ENCODE data around the gene C19orf85. TPM values are rescaled to one million over a fixed set of nuclear protein-coding genes. Genes with fewer than 3 reads are reported as not detected.
A peak's percentile ranks its signal among the peaks of the same experiment; 100 is the strongest.

The C19orf85 gene
- total and polyA plus RNA-seq, 12 donors = not detected

DNA sequence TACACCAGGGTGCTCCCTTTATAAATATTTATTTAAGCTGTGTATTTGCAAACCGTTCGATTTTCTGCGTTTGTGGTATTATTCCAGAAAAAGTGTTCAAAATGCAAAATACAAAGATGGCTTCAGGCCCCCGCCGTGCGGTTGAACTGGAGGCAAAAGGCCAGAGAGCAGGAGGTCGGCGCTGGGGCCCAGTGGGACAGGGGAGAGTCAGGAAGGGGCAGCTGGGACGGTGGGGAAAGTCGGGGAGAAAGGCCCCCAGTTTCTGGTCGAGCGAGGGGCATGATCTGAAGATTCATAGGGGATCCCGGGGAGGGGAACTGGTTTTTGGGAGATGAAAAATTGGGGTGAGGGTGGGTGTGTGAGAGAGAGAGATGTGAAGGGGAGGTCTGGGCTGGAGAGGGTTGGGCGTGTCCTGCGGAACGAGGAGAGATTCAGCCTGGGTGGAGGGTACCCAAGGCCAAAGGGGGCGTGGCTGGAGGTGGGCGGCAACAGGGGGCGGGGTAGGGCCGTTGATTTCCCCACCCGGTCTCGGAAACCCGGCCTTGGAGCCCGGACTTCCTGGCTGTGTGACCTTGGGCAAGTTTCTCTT is 3.8 kb downstream of the C19orf85 start:
- Histone ChIP-seq H3K27me3 (no peaks in the 10 kb centered on the region), H3K4me1 (replicated peaks in 1 of 2) (peaks cover 10% of the 10 kb centered on the region in 2 donors), H3K36me3 (replicated peaks in 1 of 2) (no peaks in the 10 kb centered on the region), H3K27ac (peak overlapping the region; percentile 78 to 97 (median 95)), H3K4me3 (peak overlapping the region in 2 of 4 donors; percentile 70 to 76), H3K9me3 (replicated peaks in 1 of 3) (no peaks in the 10 kb centered on the region)
- TF ChIP-seq, protein P1, sequence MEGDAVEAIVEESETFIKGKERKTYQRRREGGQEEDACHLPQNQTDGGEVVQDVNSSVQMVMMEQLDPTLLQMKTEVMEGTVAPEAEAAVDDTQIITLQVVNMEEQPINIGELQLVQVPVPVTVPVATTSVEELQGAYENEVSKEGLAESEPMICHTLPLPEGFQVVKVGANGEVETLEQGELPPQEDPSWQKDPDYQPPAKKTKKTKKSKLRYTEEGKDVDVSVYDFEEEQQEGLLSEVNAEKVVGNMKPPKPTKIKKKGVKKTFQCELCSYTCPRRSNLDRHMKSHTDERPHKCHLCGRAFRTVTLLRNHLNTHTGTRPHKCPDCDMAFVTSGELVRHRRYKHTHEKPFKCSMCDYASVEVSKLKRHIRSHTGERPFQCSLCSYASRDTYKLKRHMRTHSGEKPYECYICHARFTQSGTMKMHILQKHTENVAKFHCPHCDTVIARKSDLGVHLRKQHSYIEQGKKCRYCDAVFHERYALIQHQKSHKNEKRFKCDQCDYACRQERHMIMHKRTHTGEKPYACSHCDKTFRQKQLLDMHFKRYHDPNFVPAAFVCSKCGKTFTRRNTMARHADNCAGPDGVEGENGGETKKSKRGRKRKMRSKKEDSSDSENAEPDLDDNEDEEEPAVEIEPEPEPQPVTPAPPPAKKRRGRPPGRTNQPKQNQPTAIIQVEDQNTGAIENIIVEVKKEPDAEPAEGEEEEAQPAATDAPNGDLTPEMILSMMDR (IDR thresholded peaks at IDR 0.05) = no peak
- TF ChIP-seq POLR2A (IDR thresholded peaks at IDR 0.05) = no peak
- intact Hi-C loops (cut with DNase I) = loop anchor here in 1 of 2 donors (5.0 kb wide), 1 partner anchor 42 kb away; no protein-coding TSS in a partner anchor
- peak; percentile 84 to 93 (median 91) for DNase-seq
- WGBS, 4 donors = 8 to 17% (median 10%) methylated on average over 16 to 24 of the region's 24 CpGs

DNA sequence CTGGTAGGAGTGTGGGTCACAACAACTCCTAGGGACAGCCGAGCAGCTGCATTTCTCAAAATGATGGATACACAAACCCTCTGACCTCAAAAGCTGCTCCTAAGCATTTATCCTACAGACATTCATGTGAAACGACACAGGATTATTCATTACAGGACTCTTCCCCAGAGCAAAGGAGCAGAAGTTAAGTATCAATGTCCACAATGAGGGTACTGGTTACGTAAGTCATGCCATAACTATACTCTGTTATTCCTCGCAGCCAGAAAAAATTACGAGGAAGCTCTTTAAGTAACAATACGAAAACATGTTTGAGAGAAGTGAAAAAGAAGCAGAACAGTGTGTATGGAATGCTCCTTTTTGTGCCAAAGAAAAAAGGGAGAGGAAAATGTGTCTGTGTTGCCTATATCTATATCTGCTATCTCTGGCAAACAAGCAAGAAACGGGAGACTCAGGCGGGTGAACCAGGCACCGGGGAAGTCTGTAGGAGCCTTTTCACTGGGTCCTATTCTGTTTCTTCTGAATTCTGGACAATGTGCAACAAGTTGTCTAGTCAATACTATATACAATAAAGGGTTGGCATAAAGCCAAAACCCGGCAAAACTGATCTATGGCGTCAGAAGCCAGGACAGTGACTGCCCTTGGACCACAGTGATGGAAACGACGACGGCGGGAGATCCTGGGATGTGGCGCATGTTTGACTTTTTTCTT is 4.4 kb downstream of the C19orf85 start:
- Histone ChIP-seq H3K36me3 (replicated peaks in 1 of 2) (no peaks in the 10 kb centered on the region), H3K4me1 (replicated peaks in 1 of 2) (peaks cover 10% of the 10 kb centered on the region in 2 donors), H3K27me3 (no peaks in the 10 kb centered on the region), H3K27ac (peak overlapping the region; percentile 60 to 97 (median 95)), H3K9me3 (replicated peaks in 1 of 3) (no peaks in the 10 kb centered on the region), H3K4me3 (peak overlapping the region in 1 of 4 donors; percentile 76)
- DNase-seq = peak in 2 of 7 donors; percentile 36 to 73
- intact Hi-C loops (cut with DNase I) = loop anchor here in 1 of 2 donors (5.0 kb wide), 1 partner anchor 42 kb away; no protein-coding TSS in a partner anchor
- WGBS, 4 donors = 17 to 35% (median 27%) methylated on average over 16 of the region's 16 CpGs
- TF ChIP-seq, protein P1 (IDR thresholded peaks at IDR 0.05) = no peak
- TF ChIP-seq POLR2A (IDR thresholded peaks at IDR 0.05) = no peak

DNA sequence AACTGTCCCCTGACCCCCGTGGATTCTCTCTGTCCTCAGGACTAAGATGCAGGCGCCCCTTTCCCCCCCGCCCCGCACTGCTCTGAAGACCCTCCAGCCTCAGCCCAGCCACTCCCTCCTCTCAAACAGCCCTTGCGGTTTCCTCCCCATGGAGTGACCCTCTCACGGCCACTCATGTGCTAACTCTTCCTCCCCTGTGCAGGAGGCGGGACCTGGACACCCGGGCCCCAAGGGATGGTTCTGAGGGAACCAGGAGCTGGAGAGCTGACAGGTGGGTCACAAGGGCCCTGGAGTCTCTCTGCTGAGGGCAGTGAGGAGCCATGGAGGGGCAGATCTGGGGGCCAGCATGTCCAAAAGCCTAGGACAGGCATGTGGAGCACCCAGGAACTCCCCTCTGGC is 5.0 kb downstream of the C19orf85 start:
- Histone ChIP-seq H3K27ac (peak overlapping the region in 3 of 5 donors; percentile 95 to 97 (median 96)), H3K4me1 (replicated peaks in 1 of 2) (peaks cover 10% of the 10 kb centered on the region in 2 donors), H3K9me3 (replicated peaks in 1 of 3) (no peaks in the 10 kb centered on the region), H3K4me3 (peak overlapping the region in 1 of 4 donors; percentile 76), H3K27me3 (no peaks in the 10 kb centered on the region), H3K36me3 (replicated peaks in 1 of 2) (no peaks in the 10 kb centered on the region)
- TF ChIP-seq, protein P1 (IDR thresholded peaks at IDR 0.05) = no peak
- no peak for TF ChIP-seq POLR2A (IDR thresholded peaks at IDR 0.05)
- WGBS, 4 donors = 50 to 72% (median 58%) methylated on average over 7 to 8 of the region's 8 CpGs
- DNase-seq = no peak
- intact Hi-C loops (cut with DNase I) = no loop called here

DNA sequence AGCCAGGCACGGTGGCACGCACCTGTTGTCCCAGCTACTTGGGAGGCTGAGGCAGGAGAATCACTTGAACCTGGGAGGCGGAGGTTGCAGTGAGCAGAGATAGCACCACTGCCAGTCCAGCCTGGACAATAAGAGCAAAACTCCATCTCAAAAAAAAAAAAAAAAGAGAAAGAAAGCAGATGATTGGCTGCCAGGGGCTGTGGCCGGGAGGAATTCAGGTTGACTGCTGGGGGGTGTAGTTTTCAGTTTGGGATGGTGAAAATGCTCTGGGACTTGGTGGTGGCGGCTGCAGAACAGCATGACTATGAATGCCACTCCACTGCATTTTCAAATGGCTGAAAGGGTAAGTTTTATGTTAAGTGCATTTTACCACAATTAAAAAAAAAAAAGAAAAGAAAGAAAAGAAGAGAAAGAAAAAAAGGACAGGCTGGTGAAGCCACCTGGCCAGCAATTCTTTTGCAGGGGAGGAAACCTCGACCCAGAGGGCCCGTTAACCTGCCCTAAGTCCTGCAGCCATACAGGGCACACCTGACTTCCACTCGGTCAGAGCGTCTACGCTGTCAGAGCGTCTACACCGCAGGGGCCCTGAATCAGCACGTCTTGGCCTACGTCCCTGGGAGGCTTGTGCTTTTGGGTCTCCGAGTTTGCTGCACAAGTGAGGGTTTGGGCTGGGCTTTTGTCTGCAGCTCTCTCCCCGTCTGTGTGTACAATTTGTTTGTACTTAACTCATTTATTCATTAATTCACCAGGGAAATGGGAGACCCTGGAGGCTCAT is 6.7 kb downstream of the C19orf85 start:
- no peak overlapping the region for H3K27ac ChIP-seq
- H3K4me1 ChIP-seq (replicated peaks in 1 of 2) = peaks cover 10% of the 10 kb centered on the region in 2 donors
- WGBS, 4 donors = 72 to 85% (median 84%) methylated on average over 16 of the region's 16 CpGs
- H3K4me3 ChIP-seq = no peak overlapping the region
- TF ChIP-seq, protein P1 (IDR thresholded peaks at IDR 0.05) = no peak
- TF ChIP-seq POLR2A (IDR thresholded peaks at IDR 0.05) = no peak
- H3K36me3 ChIP-seq (replicated peaks in 1 of 2) = no peaks in the 10 kb centered on the region
- intact Hi-C loops (cut with DNase I) = no loop called here
- H3K27me3 ChIP-seq = no peaks in the 10 kb centered on the region
- no peak for DNase-seq
- no peaks in the 10 kb centered on the region for H3K9me3 ChIP-seq (replicated peaks in 1 of 3)

Measured in adrenal gland (tissue), 12 donors.